Brain pericyte (primary cell): ENCODE measurements around the gene VCX2.
"Not testable (repeated sequence)": the region's sequence is repeated elsewhere in the genome, so short reads cannot be mapped to it uniquely, and the experiment has no call there.

Source experiments
- DNase-seq: peaks from one replicate; pipeline ENCODE4 v3.0.0-alpha.2; 2012; ENCODE audit warnings: low read depth, low spot score

VCX2 gene

GRCh38 chrX:8122538-8122937 lies 48.5 kb downstream of the VCX2 start:
- no peak for DNase-seq

- not testable (repeated sequence) for DNase-seq
Measured at GRCh38 chrX:8121391-8121790, 49.7 kb downstream of the VCX2 start.
